Activated CD4-positive, CD25-positive, alpha-beta regulatory T cell (primary cell): ENCODE measurements around the gene NARF.
"Not testable (repeated sequence)": the region's sequence is repeated elsewhere in the genome, so short reads cannot be mapped to it uniquely, and the experiment has no call there.

Source experiments
- DNase-seq, 4 experiments: peaks; one replicate each; lab custom pipeline; 2025; lab: John Stamatoyannopoulos, UW

Gene NARF

GRCh38 chr17:82458179-82458884 is at the start of gene NARF:
Gene NARF (plus strand): TSS chr17:82458741. CDS start chr17:82458804, 63 bp downstream.
- DNase-seq, result peak; percentile 85 to 96 (median 90)

GRCh38 chr17:82408938-82409318 is 49.6 kb upstream of the NARF start:
- no peak for DNase-seq

DNA sequence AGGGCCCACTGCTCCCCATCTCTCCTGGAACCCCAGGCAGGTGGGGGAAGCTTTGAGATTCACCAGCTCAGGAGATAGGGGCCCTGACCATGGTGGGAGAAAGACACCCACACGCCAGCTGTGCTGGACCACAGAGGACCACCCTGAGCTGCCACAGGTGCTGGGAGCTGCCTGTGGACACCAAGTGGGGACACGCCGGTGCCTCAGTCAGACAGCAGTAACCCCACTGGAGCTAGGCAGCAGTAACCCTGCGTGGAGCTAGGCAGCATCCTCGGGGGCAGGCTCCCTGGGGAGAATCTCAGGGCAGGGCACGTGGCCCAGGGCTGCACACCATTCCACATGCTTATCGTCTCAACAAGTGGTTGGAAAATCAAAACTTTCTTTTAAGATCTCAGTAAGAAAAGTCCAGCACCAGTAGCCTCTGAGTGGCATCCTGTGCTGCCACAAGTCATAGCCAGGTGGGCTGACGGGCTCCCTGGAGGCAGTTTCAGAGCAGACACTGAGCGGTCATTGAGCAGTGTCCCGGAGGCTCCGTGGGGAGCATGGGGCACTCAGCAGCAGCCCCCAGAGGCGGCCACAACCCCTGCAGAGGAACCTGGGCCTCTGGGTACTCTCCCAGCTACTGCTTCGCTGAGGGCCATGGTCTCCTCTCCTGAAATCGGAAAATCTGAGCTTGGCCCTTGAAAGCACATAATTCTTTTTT is 48.4 kb upstream of the NARF start:
- DNase-seq, result no peak

- DNase-seq, result no peak
Measured at GRCh38 chr17:82411396-82412053, 47.0 kb upstream of the NARF start.

- DNase-seq, result not testable (repeated sequence)
Measured at GRCh38 chr17:82412081-82412480, 46.5 kb upstream of the NARF start.

GRCh38 chr17:82412535-82413520 is 45.7 kb upstream of the NARF start:
- no peak for DNase-seq

GRCh38 chr17:82414548-82415281 is 43.8 kb upstream of the NARF start:
- peak; percentile 43 to 63 (median 48) for DNase-seq

GRCh38 chr17:82415336-82415735 is 43.2 kb upstream of the NARF start:
- DNase-seq, result no peak

DNA sequence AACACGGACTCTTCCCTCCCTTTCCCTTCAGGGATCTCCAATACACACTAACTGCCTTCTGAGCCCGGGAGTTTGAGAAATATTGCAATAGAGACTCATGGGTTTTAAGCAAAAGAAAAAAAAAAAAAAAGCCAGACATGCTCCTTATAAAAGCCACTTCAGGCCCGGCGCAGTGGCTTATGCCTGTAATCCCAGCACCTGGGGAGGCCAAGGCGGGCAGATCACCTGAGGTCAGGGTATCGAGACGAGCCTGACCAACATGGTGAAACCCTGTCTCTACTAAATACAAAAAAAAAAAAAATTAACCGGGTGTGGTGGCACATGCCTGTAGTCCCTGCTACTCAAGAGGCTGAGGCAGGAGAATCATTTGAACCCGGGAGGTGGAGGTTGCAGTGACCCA is 42.8 kb upstream of the NARF start:
- DNase-seq, result no peak

- DNase-seq, result no peak
Measured at GRCh38 chr17:82416264-82416663, 42.3 kb upstream of the NARF start.

DNA sequence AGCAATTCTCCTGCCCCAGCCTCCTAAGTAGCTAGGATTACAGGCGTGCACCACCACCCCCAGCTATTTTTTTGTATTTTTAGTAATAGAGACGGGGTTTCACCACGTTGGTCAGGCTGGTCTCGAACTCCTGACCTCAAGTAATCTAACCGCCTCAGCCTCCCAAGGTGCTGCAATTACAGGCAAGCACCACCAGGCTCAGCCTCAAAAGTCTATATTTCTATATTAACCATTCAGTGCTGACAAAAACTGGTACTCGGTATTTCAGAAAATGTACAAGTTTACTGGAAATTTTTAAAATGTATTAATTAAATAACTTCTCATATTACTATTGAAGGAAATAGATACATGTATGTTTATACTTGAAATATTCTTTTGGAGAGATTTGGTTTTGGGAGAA is 41.8 kb upstream of the NARF start:
- DNase-seq, result no peak

DNA sequence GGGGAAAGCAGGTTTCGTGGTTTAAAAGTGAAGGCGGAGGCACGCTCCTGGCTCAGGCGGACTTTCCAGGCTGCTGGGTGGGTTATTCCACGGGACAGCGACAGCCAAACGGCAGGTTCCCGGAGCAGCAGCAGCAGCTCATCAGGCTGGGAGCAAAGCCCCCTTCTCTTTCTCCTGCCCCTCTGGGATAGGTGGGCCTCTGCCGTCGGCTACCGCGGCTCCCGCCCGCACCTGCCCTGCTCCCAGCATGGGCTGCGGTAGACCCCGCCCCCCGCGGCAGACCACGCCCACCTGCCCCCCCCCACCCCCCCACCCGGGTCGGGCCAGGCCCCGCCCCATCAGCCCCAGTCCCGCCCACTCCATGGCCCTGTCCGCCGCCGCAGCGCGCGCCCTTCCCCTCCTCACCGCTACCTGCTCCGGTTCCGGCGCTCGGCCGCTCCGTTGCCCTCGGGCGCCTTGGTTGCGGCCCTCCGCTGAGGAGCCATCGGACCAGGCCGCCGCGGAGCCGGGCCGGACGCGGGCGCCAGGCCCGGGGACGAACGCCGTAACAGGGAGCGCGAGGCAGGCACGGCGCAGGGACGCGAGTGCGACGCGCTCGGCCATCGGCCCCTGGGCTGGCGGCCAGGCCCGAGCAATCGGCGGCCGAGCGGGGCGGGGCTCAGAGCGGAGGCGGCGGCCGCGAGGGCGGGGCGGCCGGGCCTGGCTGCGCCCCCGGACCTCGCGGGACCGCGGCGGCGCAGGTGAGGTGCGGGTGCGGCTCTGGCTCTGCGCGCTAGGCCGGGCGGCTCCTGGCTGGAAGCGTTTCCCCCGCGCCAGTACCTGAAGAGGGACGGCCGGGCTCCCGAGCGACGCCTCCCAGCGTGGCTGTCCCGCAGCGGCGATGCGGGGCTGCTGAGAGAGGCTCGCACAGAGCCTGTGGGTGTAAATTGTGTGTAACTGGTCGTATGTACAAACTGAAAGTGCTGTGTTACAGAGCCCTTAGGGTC is 40.2 kb upstream of the NARF start, which contains the start of the genes HEXD and OGFOD3:
Gene HEXD, plus strand, starts transcription at position 347 of the 986 bp plus-strand sequence. CDS start 1,453 bp downstream, outside the sequence.
Gene OGFOD3, minus strand, starts transcription at position 586 of the 986 bp plus-strand sequence. Its CDS starts 101 bp downstream, at position 485.
- peak; percentile 71 to 80 (median 76) for DNase-seq

- no peak for DNase-seq
Measured at GRCh38 chr17:82419540-82419939, 39.0 kb upstream of the NARF start.

DNA sequence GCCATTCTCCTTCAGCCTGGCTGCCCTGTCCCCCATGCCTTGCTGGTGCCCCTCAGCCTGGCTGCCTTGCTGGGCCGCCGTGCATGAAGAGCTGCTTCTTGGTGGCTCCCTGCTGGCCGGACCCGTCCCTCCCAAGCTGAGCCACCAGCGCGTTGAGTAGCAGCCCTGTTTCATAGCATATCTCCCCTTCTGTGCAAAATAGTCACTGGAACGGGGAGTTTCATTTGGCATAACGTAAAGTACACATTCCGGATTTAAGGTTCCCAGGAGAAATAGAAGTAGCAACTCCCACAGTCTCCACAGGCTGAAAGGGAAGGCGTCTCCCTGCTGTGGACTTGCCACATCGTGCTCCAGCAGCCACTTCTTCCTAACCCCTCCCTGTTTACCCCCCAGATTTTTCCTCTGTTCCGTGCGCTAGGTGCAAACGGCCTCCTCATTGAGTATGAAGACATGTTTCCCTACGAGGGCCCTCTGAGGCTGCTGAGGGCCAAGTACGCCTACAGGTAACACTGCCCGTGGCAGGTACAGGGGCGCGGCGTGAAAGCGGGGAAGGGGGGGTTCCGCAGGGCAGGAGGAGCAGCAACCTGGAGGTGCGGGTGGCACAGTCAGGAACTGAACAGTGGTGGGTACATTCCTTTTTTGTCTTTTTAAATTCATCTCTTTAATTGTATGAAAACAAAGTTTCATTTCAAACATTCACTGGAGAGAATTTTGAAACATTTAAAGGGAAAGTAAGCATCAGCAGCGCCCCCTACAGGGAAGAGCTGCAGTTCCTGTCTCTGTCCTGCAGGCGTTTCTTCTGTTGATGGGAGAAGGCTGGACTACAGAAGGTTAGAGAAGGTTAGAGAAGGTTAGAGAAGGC is 34.3 kb upstream of the NARF start:
- peak in 1 of 4 experiments; percentile 19 for DNase-seq

GRCh38 chr17:82424863-82425159 is 33.7 kb upstream of the NARF start:
- DNase-seq, result no peak

GRCh38 chr17:82428546-82428945 is 30.0 kb upstream of the NARF start:
- no peak for DNase-seq

- no peak for DNase-seq
Measured at GRCh38 chr17:82429824-82430223, 28.7 kb upstream of the NARF start.

DNA sequence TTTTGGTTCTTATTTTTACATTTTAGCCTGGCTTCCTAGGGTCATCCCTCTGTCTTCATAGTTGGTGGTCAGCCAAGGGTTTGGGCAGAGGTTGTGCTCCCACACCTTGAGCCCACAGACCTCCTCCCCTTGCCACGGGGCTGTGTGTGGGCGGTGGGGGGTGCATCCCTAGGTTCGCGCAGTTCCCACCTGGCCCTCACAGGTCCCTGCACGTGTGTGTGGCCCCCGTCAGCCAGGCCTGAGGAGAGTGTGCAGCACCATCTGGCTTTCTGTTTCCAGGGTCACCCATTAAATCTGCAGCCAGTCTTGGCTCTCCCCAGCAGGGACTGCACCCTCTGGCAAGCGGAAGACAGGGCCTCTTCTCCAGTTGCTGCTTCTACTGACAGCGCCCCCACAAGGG is 26.5 kb upstream of the NARF start:
- DNase-seq, result no peak
